Mammary epithelial cell (primary cell): Measurements from ENCODE around the gene UNC45A.

Source experiments
- EZH2 ChIP-seq: IDR thresholded peaks from 2 replicates; pipeline ENCODE4 v1.6.1; 2012; ENCODE audit warnings: low read length, inconsistent platforms, borderline replicate concordance
- TF ChIP-seq, protein P1 (sequence below), 2 donors: IDR thresholded peaks in 1 of 2; conservative IDR thresholded peaks in 1 of 2; 2 replicates each; pipeline ENCODE4 v1.5.1; 2011 to 2012; ENCODE audit warnings: inconsistent platforms in 2 of 2, low read length in 2 of 2, mild to moderate bottlenecking in 2 of 2, control low read depth in 1 of 2, low read depth in 1 of 2; ENCODE audit not compliant: insufficient read depth in 1 of 2; ENCODE audit errors: extremely low read depth in 1 of 2

DNA sequence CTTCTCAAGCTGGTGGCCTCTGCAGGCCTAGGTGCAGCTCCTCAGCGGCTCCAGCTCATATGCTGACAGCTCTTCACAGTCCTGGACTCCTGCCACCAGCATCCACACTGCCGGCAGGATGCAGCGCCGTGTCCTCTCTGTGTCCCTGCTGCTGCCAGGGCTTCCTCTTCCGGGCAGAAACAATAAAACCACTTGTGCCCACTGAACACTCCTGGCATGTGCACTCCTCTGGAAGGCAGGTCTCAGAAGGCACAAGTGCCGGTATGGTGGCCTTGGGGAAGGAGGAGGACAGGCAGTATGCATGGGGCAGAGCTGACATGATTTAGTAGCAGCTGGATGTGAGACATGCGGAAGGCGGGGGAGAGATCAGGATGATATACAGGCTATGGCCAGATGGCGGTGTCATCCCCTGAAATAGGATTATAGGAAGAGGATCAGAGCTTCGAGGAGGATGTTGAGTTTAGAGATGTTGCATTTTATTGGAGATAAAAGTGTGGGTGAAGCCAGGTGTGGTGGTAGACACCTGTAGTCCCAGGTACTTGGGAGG, 39.4 kb upstream of the UNC45A start:
- TF ChIP-seq EZH2, result no peak
- TF ChIP-seq, protein P1, sequence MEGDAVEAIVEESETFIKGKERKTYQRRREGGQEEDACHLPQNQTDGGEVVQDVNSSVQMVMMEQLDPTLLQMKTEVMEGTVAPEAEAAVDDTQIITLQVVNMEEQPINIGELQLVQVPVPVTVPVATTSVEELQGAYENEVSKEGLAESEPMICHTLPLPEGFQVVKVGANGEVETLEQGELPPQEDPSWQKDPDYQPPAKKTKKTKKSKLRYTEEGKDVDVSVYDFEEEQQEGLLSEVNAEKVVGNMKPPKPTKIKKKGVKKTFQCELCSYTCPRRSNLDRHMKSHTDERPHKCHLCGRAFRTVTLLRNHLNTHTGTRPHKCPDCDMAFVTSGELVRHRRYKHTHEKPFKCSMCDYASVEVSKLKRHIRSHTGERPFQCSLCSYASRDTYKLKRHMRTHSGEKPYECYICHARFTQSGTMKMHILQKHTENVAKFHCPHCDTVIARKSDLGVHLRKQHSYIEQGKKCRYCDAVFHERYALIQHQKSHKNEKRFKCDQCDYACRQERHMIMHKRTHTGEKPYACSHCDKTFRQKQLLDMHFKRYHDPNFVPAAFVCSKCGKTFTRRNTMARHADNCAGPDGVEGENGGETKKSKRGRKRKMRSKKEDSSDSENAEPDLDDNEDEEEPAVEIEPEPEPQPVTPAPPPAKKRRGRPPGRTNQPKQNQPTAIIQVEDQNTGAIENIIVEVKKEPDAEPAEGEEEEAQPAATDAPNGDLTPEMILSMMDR (conservative IDR thresholded peaks at IDR 0.05 in 1 of 2, IDR thresholded peaks at IDR 0.05 in 1 of 2; ENCODE audit: extremely low read depth in 1 of 2, insufficient read depth in 1 of 2, low read depth in 1 of 2, low read length in 2 of 2), result no peak
